K562 (cell line): ENCODE results near the gene ERC2. TPM values are rescaled to one million over a fixed set of nuclear protein-coding genes. Genes with fewer than 3 reads are reported as not detected.

Source experiments
- ATAC-seq: fragments of 200-7000 bp; cut with Tn5 transposase; 3 replicates; pipeline ENCODE4 v1.9.1; 2020; ENCODE audit warnings: moderate library complexity
- BruUV-seq: library from RNA; stranded (reverse); fragments of 400-500 nt; replicated peaks from 2 replicates; lab custom pipeline; 2021; lab: Mats Ljungman, UMichigan
- CTCF ChIA-PET: fragments of 300-600 bp; formaldehyde crosslinking; extraction: SDS; loops from one replicate; lab custom pipeline; 2021; ENCODE audit warnings: low intra/inter-chr PET ratio; lab: Yijun Ruan, JAX
- POLR2A ChIA-PET: fragments of 300-600, 350-650 bp; sonication (Branson Sonifier 250); formaldehyde crosslinking; extraction: SDS; loops from one replicate; lab custom pipeline; 2021; ENCODE audit warnings: antibody characterized with exemption, inconsistent platforms; lab: Yijun Ruan, JAX
- DNase-seq, 4 experiments: peaks; one replicate each; pipeline versions ENCODE4 v3.0.0 to v3.0.0-alpha.2; 2011 to 2018; ENCODE audit warnings: low spot score in 3 of 4, mixed read lengths in 3 of 4; ENCODE audit errors: extremely low read depth in 1 of 4
- FAIRE-seq: peaks from 2 replicates; lab custom pipeline; 2011; peaks lifted over from hg19 to GRCh38; lab: Jason Lieb, UNC
- H2AFZ ChIP-seq: 2 replicates; pipeline ENCODE4 v1.6.0; 2011; ENCODE audit warnings: low read depth, low read length, control low read depth, inconsistent platforms
- H3K27ac ChIP-seq: fragments of 200-600 bp; 3 replicates; pipeline ENCODE4 v1.8.0; 2011; ENCODE audit warnings: low read depth, mild to moderate bottlenecking, control low read depth, inconsistent platforms, low read length, moderate library complexity, mixed read lengths; ENCODE audit errors: extremely low read depth
- H3K27me3 ChIP-seq, 2 experiments: fragments of 300-600 bp in 1 of 2; 2 replicates in 1 of 2; 3 replicates in 1 of 2; pipeline versions ENCODE4 v1.6.0 to v1.8.0; 2011; ENCODE audit warnings: inconsistent platforms in 2 of 2, low read length in 2 of 2, mild to moderate bottlenecking in 1 of 2, mixed read lengths in 1 of 2, moderate library complexity in 1 of 2; ENCODE audit not compliant: control insufficient read depth in 2 of 2, insufficient read depth in 2 of 2
- H3K36me3 ChIP-seq: fragments of 300-600 bp; 3 replicates; pipeline ENCODE4 v1.8.0; 2011; ENCODE audit warnings: mild to moderate bottlenecking, low read length, inconsistent platforms; ENCODE audit not compliant: control insufficient read depth, insufficient read depth
- H3K4me1 ChIP-seq, 2 experiments: fragments of 200-600 bp in 1 of 2; replicated peaks in 1 of 2; 2 replicates in 1 of 2; 3 replicates in 1 of 2; pipeline versions ENCODE4 v1.5.1 to v1.8.0; 2011; ENCODE audit warnings: inconsistent platforms in 2 of 2, low read length in 2 of 2, mild to moderate bottlenecking in 1 of 2, mixed read lengths in 1 of 2, moderate library complexity in 1 of 2; ENCODE audit not compliant: control insufficient read depth in 2 of 2, insufficient read depth in 2 of 2
- H3K4me2 ChIP-seq: 2 replicates; pipeline ENCODE4 v1.6.1; 2011; ENCODE audit warnings: low read length, control low read depth, inconsistent platforms, mixed read lengths; ENCODE audit not compliant: insufficient read depth
- H3K4me3 ChIP-seq: fragments of 200-600 bp; sonication (generic), shearing (Covaris generic); 2 replicates; pipeline ENCODE4 v1.5.1; 2016; ENCODE audit warnings: control low read depth, inconsistent platforms
- H3K79me2 ChIP-seq: fragments of 200-600 bp; 3 replicates; pipeline ENCODE4 v1.8.0; 2011; ENCODE audit warnings: low read length, inconsistent platforms; ENCODE audit not compliant: control insufficient read depth, insufficient read depth
- H3K9ac ChIP-seq, 2 experiments: 2 replicates each; pipeline versions ENCODE4 v1.6.0 to v1.6.1; 2011; ENCODE audit warnings: low read depth in 2 of 2, low read length in 2 of 2, control low read depth in 1 of 2, inconsistent platforms in 1 of 2, mild to moderate bottlenecking in 1 of 2, mixed read lengths in 1 of 2; ENCODE audit not compliant: insufficient read depth in 1 of 2
- H3K9me1 ChIP-seq: one replicate; pipeline ENCODE4 v1.6.0; 2011; ENCODE audit warnings: inconsistent platforms, mild to moderate bottlenecking, low read length, moderate library complexity; ENCODE audit not compliant: control insufficient read depth, insufficient read depth
- H3K9me3 ChIP-seq: replicated peaks from 2 replicates; pipeline ENCODE4 v1.5.1; 2011; ENCODE audit warnings: low read depth, low read length, inconsistent platforms; ENCODE audit not compliant: control insufficient read depth, insufficient read depth
- H4K20me1 ChIP-seq: replicated peaks from 2 replicates; pipeline ENCODE4 v1.6.1; 2011; ENCODE audit warnings: low read length, inconsistent platforms, mixed read lengths; ENCODE audit not compliant: control insufficient read depth, insufficient read depth
- BRCA1 ChIP-seq, 2 experiments: fragments of 450-650 bp in 1 of 2; sonication (generic) in 1 of 2; formaldehyde crosslinking in 1 of 2; IDR thresholded peaks; 2 replicates each; pipeline versions ENCODE4 v1.5.0 to v1.6.1; 2017 to 2020; ENCODE audit warnings: mild to moderate bottlenecking in 1 of 2, missing genetic modification reagents in 1 of 2
- BRD4 ChIP-seq: fragments of 200-600 bp; sonication (generic); IDR thresholded peaks from 2 replicates; pipeline ENCODE4 v1.6.1; 2017; ENCODE audit warnings: inconsistent platforms
- CREB3L1 ChIP-seq: fragments of 450-650 bp; IDR thresholded peaks from 2 replicates; pipeline ENCODE4 v1.6.1; 2014; ENCODE audit warnings: low read depth, mild to moderate bottlenecking, moderate library complexity, borderline replicate concordance
- HNRNPLL ChIP-seq: fragments of 200-400 bp; formaldehyde crosslinking; IDR thresholded peaks from 2 replicates; pipeline ENCODE4 v1.6.1; 2017; ENCODE audit warnings: low read length, low read depth, mild to moderate bottlenecking; ENCODE audit not compliant: poor library complexity, severe bottlenecking
- HSF4 ChIP-seq: fragments of 250-450 bp; sonication (Bioruptor Pico); IDR thresholded peaks from 2 replicates; pipeline ENCODE4 v2.1.2; 2022; ENCODE audit warnings: mild to moderate bottlenecking, moderate library complexity, borderline replicate concordance
- LARP7 ChIP-seq: fragments of 450-650 bp; IDR thresholded peaks from 2 replicates; pipeline ENCODE4 v1.6.1; 2016
- MEIS2 ChIP-seq: fragments of 450-650 bp; IDR thresholded peaks from 2 replicates; pipeline ENCODE4 v1.6.1; 2014; ENCODE audit warnings: mild to moderate bottlenecking; ENCODE audit not compliant: partially characterized antibody
- PHB2 ChIP-seq: fragments of 450-650 bp; IDR thresholded peaks from 2 replicates; pipeline ENCODE4 v1.6.1; 2017; ENCODE audit warnings: low read depth
- SMAD4 ChIP-seq: fragments of 250-450 bp; sonication (Bioruptor Pico); conservative IDR thresholded peaks from 2 replicates; pipeline ENCODE4 v1.8.0; 2021; ENCODE audit warnings: inconsistent platforms, mild to moderate bottlenecking, moderate library complexity
- SOX6 ChIP-seq: fragments of 450-650 bp; IDR thresholded peaks from 2 replicates; pipeline ENCODE4 v1.6.1; 2014; ENCODE audit warnings: mild to moderate bottlenecking
- TEAD2 ChIP-seq: fragments of 450-650 bp; IDR thresholded peaks from 2 replicates; pipeline ENCODE4 v1.6.1; 2016; ENCODE audit warnings: missing genetic modification characterization, control low read depth, missing compliant biosample characterization
- ZHX1 ChIP-seq: fragments of 150-350 bp; conservative IDR thresholded peaks from 2 replicates; pipeline ENCODE4 v1.6.1; 2014; ENCODE audit warnings: low read length
- ZNF175 ChIP-seq: fragments of 200-800 bp; sonication (Bioruptor generic); IDR thresholded peaks from 2 replicates; pipeline ENCODE4 v1.6.1; 2016; ENCODE audit warnings: low read depth, mild to moderate bottlenecking, missing genetic modification characterization, missing compliant biosample characterization
- ZNF57 ChIP-seq: fragments of 450-650 bp; formaldehyde crosslinking; IDR thresholded peaks from 2 replicates; pipeline ENCODE4 v1.4.0; 2020; ENCODE audit warnings: mild to moderate bottlenecking, moderate library complexity
- WGBS: fragments of 100-300 bp; shearing (Covaris generic); methylation state at CpG from one replicate; pipeline ENCODE4 v1.1.6; 2016; ENCODE audit warnings: low coverage, mixed read lengths; ENCODE audit not compliant: insufficient coverage; ENCODE audit errors: missing lambda C conversion rate; 5-methylcytosine and 5-hydroxymethylcytosine counted together
- in situ Hi-C: fragments of 300-500 bp; cut with MboI; formaldehyde crosslinking; loops from 4 replicates; pipeline ENCODE4 v1.15.0; 2018; ENCODE audit warnings: inconsistent platforms, mixed read lengths
- intact Hi-C: fragments of 100-400 bp; cut with micrococcal nuclease; formaldehyde crosslinking; loops from 2 replicates; pipeline ENCODE4 v1.14.2; 2022
- polyA plus RNA-seq, 8 experiments: library from polyadenylated mRNA; depleted of rRNA in 4 of 8; stranded (reverse) in 5 of 8; unstranded in 3 of 8; fragments of >200 nt; fragmentation: Nextera tagmentation in 2 of 8; fragmentation: Illumina TruSeq in 1 of 8; extraction: Ambion mirVana in 2 of 8; extraction: Trizol in 1 of 8; gene quantifications; 2 replicates each; pipeline versions ENCODE4 v1.2.1 to v1.2.3, GENCODE V29; 2011 to 2014; ENCODE audit warnings: inconsistent platforms in 1 of 8, missing spikeins in 1 of 8
- total RNA-seq, 7 experiments: library from RNA; depleted of rRNA in 6 of 7; stranded (reverse); fragments of >200 nt in 6 of 7; fragmentation: Illumina TruSeq in 2 of 7; extraction: Trizol in 2 of 7; gene quantifications; 2 replicates each; pipeline versions ENCODE4 v1.2.1 to v1.2.3, GENCODE V29; 2011 to 2021; ENCODE audit warnings: low replicate concordance in 1 of 7

ERC2 gene
- total and polyA plus RNA-seq, 9 of the 15 experiments (the other 6 are each of a cell fraction or from before 2014, with no cell fraction given) = 0.04 to 0.18 (median 0.07) TPM; not detected in 2

- FAIRE-seq (no peak), ATAC-seq (no peak), DNase-seq (no peak)
- intact Hi-C loops = no loop called here
- Histone ChIP-seq H3K36me3 (no peaks in the 10 kb centered on the region), H3K79me2 (no peaks in the 10 kb centered on the region), H3K4me1 (no peaks in the 10 kb centered on the region), H3K9me1 (no peaks in the 10 kb centered on the region), H3K9ac (no peak overlapping the region), H3K27me3 (no peaks in the 10 kb centered on the region), H3K9me3 (no peaks in the 10 kb centered on the region), H4K20me1 (no peaks in the 10 kb centered on the region), H3K27ac (no peak overlapping the region), H3K4me3 (no peak overlapping the region), H2AFZ (no peak overlapping the region), H3K4me2 (no peak overlapping the region)
- ChIA-PET POLR2A (no interaction called here), CTCF (no interaction called here)
- no TSS peak for BruUV-seq
- TF ChIP-seq HNRNPLL = no peak
- WGBS = 0% methylated on average over 3 of the region's 3 CpGs
- in situ Hi-C loops = no loop called here
These were observed 685.5 kb downstream of the ERC2 start for GRCh38 chr3:55782807-55783206.

- CTCF ChIA-PET = no interaction called here
- no peak overlapping the region for H2AFZ ChIP-seq
- ATAC-seq = no peak
- no peaks in the 10 kb centered on the region for H3K9me1 ChIP-seq
- no TSS peak for BruUV-seq
- intact Hi-C loops = no loop called here
- no peak overlapping the region for H3K4me3 ChIP-seq
- in situ Hi-C loops = no loop called here
- H3K9me3 ChIP-seq = no peaks in the 10 kb centered on the region
- no peaks in the 10 kb centered on the region for H4K20me1 ChIP-seq
- H3K4me1 ChIP-seq = no peaks in the 10 kb centered on the region
- 0% methylated on average over 3 of the region's 4 CpGs for WGBS
- no peak for DNase-seq
- no peak overlapping the region for H3K4me2 ChIP-seq
- no peaks in the 10 kb centered on the region for H3K27me3 ChIP-seq
- FAIRE-seq = no peak
- H3K27ac ChIP-seq = no peak overlapping the region
- H3K36me3 ChIP-seq = no peaks in the 10 kb centered on the region
- H3K9ac ChIP-seq = no peak overlapping the region
- POLR2A ChIA-PET = no interaction called here
- H3K79me2 ChIP-seq = no peaks in the 10 kb centered on the region
- TF ChIP-seq HSF4 (CRISPR knock-in tag) = no peak
- TF ChIP-seq CREB3L1 = no peak
- TF ChIP-seq MEIS2 = no peak
- no peak for TF ChIP-seq ZNF57 (CRISPR knock-in tag)
- no peak for TF ChIP-seq LARP7
- no peak for TF ChIP-seq SOX6
- no peak for TF ChIP-seq TEAD2 (tag)
- TF ChIP-seq ZNF175 (CRISPR knock-in tag) = no peak
- no peak for TF ChIP-seq PHB2
- no peak for TF ChIP-seq SMAD4 (CRISPR knock-in tag)
- no peak for TF ChIP-seq ZHX1
- no peak for TF ChIP-seq BRCA1 (IDR thresholded peaks at IDR 0.05)
- TF ChIP-seq BRCA1 (CRISPR knock-in tag; IDR thresholded peaks at IDR 0.05) = no peak
- TF ChIP-seq BRD4 = no peak
These were observed 685.9 kb downstream of the ERC2 start for GRCh38 chr3:55782351-55782750.
